D341Med (cell line): Measurements from ENCODE around the gene SPPL2C.

Experiments
- DNase-seq: peaks from one replicate; pipeline ENCODE4 v3.0.0; 2012; ENCODE audit warnings: low spot score

The SPPL2C gene

DNA sequence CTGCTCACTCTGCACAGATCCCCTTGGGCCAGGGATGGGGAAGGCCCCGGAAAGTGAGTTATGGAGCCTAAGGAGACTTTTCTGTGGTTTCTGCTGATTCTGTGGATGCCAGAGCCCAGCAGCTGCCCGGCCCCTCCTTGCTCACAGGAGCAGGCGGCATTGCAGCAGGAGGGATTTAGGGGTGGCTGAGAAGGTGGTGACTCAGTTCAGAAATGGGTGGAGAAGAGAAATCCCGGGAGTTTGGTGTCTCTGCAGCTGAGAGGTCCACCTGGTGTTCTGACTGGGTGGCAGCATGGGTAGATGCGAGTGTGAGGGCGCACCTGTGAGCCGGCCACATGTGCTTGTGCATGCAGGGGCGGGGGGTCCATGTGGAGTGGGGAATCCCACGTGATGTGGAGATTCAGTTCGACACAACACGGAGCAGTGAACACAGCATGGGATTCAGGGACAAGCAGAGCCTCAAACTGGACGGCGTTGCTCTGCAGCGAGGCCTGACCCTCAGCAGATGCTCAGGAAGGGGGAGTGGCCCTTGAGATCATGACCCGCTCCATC is 16.0 kb upstream of the SPPL2C start:
- DNase-seq, result no peak

DNA sequence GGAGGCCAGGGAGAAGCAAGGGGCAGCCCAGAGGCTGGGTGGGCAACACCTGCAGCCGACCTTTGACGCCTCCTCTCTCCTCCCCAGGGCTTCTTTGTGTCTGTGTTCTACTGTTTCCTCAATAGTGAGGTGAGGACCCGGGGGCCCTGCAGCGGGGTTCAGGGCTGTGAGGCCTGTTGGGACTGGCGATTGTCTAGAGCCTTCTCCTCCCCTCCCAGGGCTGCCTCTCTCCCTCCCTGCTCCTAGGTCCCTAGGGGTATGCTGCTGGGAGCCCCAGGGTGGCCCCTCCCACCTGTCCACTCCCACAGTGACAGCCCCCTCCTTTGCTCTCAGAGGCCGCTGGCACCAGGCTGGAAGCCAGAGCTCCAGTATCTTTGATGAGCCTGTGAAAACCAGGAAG is 10.8 kb upstream of the SPPL2C start:
- DNase-seq, result no peak

DNA sequence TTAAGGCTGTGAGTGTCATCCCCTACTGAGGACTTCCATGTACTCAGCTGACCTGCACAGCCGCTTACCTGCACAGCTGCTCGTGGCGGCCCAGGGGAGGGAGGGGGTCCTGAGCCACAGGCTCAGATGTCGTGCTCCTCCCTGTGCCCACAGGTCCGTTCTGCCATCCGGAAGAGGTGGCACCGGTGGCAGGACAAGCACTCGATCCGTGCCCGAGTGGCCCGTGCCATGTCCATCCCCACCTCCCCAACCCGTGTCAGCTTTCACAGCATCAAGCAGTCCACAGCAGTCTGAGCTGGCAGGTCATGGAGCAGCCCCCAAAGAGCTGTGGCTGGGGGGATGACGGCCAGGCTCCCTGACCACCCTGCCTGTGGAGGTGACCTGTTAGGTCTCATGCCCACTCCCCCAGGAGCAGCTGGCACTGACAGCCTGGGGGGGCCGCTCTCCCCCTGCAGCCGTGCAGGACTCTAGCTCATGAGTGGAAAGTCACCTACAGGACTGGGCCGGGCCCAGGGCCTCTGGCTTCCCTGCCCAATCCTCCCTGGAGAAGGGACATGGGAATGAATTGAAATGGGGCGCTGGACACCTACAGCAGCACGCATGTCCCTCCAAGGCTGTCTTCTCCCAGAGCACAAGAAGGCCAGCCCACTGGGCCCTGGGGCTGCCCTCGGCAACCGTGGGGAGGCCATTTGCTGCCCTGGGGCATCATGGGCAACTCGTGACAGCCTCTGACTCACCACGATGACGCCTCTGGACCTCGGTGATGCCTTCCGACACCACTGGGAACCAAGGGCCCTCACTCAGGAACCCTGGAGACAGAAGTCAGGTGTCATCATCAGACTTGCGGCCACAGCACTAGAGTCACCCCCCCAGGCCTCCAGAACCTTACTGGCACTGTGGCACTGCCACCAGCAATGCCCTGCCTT is 9.9 kb upstream of the SPPL2C start:
- no peak for DNase-seq

DNA sequence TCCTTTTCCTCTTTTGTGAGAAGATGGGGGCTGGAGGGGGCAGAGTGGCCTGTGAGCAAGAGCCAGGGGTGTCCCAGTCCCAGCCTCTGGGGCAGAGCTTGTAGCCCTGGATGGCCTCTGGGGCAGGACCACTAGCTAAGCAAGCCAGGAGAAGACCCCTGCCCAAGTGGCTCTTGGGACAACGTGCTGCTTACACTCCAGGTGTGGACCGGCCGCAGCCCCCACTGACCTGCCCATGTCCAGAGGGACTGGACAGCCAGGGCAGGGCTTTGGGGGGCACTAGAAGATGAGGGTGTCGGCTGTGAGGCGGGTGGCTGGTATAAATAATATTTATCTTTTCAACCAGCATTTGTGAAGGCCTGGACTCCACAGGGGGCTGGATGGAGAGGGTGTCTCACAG is 9.2 kb upstream of the SPPL2C start:
- DNase-seq, result no peak

DNA sequence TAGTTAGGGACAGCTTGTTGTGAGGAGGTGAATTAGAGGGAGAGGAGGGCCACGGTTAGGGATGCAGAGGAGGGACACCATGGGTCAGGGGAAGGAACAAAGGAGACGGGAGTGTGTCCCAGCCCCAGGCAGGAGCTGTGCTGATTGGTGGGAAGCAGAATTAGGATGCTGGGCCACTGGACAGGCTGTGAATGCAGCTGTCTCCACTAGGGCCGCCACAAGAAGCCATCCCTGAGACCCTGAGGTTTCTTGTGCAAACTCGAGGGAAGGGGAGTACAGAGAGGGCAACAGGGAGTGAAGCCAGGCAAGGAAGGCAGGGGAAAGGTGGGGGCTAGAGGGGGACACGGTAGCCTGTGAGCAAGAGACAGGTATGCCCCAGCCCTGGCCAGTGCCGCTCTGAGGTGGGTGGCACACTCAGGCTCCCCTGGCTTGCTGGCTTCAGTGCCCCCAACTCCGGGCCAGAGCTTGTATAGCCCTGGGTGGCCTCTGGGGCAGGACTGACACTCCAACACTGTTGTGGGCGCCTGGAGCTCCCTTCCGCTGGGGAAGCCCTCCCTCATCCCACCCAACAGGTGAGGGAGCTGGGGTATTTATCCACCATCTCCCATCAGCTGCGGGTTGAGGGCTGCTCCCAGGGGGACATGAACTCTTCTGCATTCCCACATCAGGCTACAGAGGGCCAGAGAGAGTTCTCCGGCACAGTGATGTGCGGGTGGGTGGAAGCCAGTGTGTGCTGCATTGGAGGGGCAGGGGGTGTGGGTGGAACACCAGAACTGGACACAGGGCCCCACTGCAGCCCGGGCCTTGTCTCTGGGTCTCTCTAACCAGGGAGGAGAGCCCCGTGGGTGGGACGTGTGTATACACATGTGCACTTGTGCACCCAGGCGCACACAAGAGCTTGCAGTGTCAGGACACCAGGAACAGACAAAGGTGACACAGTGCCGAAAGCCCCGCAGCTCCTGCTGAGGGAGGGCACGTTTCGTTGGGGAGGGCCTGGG is 8.3 kb upstream of the SPPL2C start:
- no peak for DNase-seq

DNA sequence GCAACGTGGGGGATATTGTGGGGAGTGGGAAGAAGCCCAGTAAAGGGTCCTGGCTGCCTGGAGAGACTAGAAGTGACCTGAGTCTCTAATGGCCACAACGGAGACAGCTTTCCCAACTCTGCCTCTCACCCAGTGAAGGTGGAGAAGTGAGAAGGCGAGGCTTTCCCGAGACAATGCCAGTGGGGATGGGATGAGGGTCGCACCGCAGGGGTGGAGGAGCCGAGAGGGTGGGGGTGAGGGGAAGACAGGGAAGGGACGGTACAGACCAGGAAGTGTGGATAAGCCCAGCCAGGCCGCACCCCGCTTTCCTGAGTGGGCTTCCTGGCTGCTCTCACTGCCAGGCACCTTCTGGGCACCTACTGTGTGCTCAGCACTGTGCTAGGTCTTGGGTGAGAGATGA is 7.5 kb upstream of the SPPL2C start:
- DNase-seq, result no peak

DNA sequence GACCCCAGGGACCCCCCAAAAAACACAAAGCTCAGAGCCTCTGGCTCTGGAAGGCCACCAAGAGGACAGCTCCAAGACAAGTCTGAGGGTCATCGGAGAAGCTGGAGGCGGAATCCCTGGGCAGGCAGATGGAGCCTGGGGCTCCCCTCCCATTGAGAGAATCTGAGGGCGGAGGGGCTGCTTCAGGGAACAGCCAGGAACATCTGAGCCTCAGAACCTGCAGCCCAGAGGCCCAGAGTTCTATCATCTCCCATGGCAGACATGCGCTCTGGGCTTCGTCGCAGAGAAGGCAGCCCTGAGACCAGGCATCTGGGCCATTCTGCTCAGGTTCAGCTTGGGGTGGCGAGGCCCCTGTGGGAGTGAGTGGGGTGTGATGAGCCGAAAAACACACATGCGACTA is 7.1 kb upstream of the SPPL2C start:
- no peak for DNase-seq

DNA sequence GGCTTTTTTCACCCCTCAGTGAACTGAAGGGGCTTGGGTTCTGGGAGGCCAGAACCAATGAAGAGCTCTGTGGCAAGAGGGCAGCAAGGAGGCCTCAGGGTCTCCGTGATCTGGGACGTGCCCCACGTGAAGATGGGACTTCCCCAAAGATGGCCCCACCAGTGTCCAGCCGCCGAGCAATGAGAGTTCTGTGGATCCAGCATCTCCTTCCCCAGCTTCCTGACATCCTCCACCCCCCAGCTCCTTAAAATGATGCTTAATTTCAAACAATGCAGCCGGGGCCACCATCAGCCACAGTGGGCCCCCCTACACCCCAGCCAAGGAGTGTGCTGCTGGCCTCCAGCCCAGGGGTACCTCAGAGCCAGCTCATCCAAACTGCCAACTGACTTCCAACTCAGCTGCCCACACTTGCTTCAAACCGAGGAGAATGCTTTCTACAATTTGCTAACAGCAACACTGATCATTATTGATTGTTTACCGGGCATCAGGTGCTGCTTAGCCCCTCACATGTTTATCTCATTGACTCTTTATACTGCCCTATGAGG is 5.9 kb upstream of the SPPL2C start:
- DNase-seq, result no peak

DNA sequence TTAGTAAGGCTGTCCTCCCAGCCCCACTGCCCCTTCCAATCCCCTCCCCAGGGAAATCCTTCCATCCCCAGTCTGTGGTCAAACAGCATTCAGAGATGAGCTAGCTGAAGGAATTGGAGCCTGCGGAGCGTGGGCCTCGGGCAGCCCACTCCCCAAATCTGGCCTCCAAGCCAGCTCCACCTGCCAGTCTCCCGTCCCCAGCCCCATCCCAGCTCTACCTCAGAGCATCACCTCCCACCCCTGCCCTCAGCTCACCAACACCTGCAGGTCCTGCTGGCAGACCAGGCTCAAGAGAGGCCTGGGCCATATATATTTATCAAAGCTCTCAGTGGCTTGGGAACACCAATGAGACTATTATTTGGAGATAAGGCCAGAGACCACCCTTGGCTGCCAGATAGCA is 5.2 kb upstream of the SPPL2C start:
- no peak for DNase-seq

DNA sequence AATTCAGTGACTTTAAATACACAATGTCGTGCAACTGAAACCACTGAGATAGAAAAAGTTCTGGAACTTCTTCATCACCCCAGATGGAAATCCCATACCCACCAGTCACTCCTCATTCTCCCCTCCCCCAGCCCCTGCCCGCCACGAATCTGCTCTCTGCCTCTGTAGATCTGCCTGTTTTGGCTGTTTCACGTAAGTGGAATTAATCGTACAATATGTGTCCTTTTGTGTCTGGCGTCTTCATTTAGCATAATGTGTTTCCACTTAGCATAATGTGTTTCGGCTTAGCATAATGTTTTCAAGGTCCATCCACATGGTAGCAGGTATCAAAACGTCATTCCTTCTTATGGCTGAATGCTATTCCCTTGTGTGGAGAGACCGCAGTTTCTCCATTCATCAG is 3.5 kb upstream of the SPPL2C start:
- DNase-seq, result no peak

DNA sequence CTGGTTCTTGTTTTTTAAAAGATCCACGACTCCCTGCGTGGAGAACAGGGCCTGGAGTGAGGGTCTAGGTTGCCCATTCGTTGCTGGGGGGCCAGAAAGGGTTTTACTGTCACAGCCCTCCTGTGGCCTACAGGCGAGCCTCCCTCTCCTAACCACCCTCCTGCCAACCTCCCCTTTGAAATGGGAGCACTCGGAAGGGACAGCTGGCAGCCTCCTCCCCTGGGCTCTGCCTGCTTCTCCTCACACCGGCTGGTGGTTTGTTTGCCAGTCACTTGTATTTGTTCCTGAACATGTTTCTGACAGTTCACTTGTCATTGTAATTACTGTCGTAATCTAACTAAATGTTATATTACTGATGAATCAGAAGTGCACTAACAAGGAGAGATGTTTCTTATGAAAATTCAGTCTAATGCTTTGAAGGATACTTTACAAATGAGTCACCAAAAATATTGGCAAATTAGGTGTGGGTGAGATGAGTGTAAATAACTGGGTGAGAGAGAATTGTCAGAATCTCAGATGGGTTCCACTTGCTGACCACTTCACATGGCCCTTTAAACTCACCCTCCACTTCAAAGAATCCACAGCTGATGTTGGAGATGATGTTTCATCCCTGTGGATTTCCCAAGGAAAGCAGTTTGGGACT is 2.7 kb upstream of the SPPL2C start:
- DNase-seq, result no peak

DNA sequence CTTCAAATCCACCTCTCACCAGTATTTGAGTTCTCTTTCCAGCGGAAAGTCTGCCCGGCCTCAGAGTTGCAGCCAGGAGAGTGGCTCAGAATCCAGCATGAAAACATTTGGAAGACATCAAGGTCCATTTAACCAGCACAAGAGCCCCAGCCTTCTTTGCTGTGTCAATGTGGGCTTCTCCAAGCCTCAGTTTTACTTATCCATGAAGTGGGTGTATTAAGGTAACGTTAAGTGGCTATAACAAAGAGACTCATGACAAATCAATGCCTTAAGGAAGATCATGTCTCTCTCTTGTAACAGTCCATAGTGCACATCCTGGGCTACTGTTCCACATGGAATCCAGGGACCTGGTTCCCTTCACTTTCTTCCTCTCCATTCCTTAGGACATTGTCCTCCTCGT is 959 bp upstream of the SPPL2C start:
- DNase-seq, result no peak

DNA sequence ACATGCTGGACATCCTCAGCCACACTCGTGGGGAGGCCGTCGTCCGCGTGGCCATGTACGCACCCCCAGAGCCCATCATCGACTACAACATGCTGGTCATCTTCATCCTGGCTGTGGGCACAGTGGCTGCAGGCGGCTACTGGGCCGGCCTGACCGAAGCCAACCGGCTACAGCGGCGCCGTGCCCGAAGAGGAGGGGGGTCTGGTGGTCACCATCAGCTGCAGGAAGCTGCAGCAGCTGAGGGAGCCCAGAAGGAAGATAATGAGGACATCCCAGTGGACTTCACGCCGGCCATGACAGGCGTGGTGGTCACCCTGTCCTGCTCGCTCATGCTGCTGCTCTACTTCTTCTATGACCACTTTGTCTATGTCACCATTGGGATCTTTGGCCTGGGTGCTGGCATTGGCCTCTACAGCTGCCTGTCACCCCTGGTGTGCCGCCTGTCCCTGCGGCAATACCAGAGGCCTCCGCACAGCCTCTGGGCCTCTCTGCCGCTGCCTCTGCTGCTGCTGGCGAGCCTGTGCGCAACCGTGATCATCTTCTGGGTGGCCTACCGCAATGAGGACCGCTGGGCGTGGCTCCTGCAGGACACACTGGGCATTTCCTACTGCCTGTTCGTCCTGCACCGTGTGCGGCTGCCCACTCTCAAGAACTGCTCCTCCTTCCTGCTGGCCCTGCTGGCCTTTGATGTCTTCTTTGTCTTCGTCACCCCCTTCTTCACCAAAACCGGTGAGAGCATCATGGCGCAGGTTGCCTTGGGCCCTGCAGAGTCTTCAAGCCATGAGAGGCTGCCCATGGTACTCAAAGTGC is 900 bp downstream of the SPPL2C start:
- no peak for DNase-seq

DNA sequence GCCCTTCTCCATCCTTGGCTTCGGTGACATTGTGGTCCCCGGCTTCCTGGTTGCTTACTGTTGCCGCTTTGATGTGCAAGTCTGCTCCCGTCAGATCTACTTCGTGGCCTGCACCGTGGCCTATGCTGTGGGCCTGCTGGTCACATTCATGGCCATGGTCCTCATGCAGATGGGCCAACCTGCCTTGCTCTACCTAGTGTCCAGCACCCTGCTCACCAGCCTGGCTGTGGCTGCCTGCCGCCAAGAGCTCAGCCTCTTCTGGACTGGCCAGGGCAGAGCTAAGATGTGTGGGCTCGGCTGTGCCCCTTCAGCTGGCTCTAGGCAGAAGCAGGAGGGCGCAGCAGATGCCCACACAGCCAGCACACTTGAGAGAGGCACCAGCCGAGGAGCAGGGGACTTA is 1.5 kb downstream of the SPPL2C start:
- DNase-seq, result no peak

DNA sequence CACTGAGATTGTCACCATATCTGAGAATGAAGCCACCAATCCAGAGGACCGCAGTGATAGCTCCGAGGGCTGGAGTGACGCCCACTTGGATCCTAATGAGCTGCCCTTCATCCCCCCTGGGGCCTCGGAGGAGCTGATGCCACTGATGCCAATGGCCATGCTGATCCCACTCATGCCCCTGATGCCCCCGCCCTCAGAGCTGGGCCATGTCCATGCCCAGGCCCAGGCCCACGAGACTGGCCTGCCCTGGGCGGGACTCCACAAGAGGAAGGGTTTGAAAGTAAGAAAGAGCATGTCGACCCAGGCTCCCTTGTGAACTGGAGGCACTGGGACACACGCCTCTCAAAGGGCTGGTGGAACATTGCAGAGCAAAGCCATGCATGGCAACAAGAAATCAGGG is 2.0 kb downstream of the SPPL2C start:
- no peak for DNase-seq

DNA sequence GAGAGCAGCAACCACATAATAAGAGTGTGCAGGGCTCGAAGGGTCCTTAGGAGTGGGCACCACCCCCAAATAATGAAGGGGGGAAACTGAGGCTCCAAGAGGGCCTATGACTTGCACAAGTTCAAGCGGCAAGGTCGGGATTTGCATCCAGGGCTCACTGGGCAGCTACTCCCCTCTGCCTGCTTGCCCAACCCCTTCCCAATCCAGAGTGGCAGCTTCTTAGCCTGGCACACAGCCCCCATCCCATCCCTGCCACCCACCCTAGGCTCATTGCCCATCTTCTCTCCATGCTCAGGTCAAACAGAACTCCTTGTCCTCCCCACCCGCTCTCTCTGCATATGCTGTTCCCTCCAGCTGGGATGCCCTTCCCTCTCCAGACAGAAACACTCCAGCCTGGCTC is 2.4 kb downstream of the SPPL2C start:
- DNase-seq, result no peak

DNA sequence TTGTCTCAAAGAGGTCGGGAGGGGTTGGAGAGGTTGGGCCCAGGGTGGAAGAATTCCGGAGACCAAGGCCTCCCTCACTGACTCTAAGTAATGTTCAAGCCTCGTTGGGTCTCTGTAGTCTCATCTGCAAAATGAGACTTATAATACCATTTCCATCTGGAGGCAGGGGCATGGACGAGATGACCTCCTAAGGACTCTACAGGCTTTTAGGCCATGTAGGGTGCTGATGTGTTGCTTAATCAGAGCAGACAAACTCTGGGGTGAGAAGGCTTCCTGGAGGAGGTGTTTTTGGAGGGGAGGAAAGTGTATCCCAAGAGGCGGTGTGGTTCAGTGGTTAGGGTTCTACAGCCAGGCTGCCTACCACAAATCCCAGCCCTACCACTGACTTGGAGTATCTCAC is 3.1 kb downstream of the SPPL2C start:
- DNase-seq, result no peak

DNA sequence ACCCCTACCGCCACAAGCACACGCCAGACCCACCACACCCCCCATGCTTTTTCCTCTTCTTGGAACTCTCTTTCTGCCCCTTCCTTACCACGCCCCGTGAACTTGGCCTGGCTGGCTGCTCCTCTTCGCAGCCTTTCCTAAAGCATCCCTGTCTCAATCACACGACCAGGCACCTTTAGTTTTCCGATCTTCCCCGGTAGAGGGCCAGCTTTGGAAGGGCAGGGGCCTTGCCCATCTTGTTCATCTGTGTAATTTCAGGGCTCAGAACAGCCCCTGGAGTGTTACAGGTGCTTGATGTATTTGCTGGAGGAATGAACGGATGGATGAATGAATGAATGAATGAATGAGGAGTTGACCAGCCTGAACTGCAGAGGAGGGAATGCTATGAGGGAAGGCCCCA is 3.7 kb downstream of the SPPL2C start:
- no peak for DNase-seq

DNA sequence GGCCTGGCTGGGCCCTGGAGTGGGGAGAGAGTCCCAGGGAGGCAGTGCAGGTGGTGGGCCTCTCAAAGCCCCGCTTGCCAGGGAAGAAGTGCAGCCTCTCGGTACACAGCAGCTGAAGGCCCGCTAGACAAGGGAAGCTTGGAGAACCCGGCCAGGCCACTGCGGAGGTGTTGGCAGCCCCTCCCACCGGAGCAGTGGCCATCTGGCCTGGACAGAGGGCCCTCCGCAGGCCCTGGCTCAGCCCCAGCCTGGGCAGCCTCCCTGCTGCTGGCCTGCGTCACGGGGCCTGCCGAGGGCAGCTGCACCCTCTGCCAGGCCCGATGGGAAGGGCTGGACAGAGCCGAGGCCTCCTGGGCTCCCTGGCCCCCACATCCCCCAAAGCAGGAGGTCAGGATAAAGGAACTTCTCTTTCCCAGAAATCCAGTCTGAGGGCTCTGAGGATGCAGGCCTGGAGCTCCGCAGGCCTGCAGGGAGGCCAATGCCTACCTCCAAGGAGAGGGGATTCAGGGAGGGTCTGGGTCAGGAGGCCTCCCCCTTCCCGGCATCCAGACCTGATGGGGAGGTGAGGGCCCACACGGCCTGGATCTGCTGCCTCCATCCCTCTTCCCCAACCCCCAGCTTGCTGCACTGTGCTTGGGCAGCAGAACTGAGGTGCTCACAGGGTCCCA is 4.3 kb downstream of the SPPL2C start:
- DNase-seq, result no peak

DNA sequence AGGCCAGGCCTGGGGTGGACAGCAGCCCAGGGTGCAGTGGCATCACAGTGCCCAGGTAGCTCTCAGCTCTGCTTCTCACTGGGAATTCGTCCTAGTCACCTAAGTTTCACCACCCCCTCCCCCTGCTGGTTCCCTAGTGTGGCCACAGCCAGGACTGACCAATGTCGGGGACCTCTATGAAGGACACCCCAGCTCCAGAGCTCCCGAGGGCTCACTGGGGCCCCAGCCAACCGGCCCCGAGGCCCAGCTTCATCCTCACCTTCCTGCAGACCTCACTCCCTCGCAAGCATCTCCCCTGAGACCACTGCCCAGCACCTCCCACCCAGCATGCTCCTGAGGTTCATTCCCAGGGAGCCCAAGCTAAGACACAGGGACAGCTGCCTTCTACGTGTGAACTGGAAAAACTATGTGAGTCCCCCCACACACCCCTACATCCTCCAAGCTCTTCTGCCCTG is 4.9 kb downstream of the SPPL2C start:
- no peak for DNase-seq
